Activated CD8-positive, alpha-beta memory T cell treated with anti-CD3 and anti-CD28 coated beads for 4 hours (primary cell): ENCODE measurements around the gene NOS3.
"Not testable (repeated sequence)": the region's sequence is repeated elsewhere in the genome, so short reads cannot be mapped to it uniquely, and the experiment has no call there.

Experiments
- DNase-seq, 2 donors: peaks; one replicate each; pipeline ENCODE4 v3.0.0-alpha.2; 2020; ENCODE audit warnings: low read depth in 2 of 2

Gene NOS3

GRCh38 chr7:151000897-151001495, 10.2 kb downstream of the NOS3 start:
- DNase-seq: no peak

GRCh38 chr7:151001546-151001945, 10.7 kb downstream of the NOS3 start:
- DNase-seq: no peak

GRCh38 chr7:151003572-151003971, 12.8 kb downstream of the NOS3 start:
- DNase-seq: no peak

GRCh38 chr7:151005566-151005965, 14.7 kb downstream of the NOS3 start:
- DNase-seq: no peak

- no peak for DNase-seq
Measured at GRCh38 chr7:151006590-151007300, 15.9 kb downstream of the NOS3 start.

GRCh38 chr7:151007469-151007898, 16.7 kb downstream of the NOS3 start:
- no peak for DNase-seq

- DNase-seq: no peak
Measured at GRCh38 chr7:151008143-151008510, 17.3 kb downstream of the NOS3 start.

GRCh38 chr7:151008511-151009323, 17.9 kb downstream of the NOS3 start:
- peak; percentile 47 to 51 for DNase-seq

- no peak for DNase-seq
Measured at GRCh38 chr7:151009327-151010036, 18.7 kb downstream of the NOS3 start.

GRCh38 chr7:151010037-151010306, 19.2 kb downstream of the NOS3 start:
- DNase-seq: no peak

- no peak for DNase-seq
Measured at GRCh38 chr7:151010307-151011096, 19.7 kb downstream of the NOS3 start.

GRCh38 chr7:151011097-151011409, 20.2 kb downstream of the NOS3 start:
- DNase-seq: no peak

GRCh38 chr7:151011616-151012015, 20.8 kb downstream of the NOS3 start:
- not testable (repeated sequence) for DNase-seq

- no peak for DNase-seq
Measured at GRCh38 chr7:151012031-151012692, 21.3 kb downstream of the NOS3 start.

- no peak for DNase-seq
Measured at GRCh38 chr7:151012911-151013347, 22.1 kb downstream of the NOS3 start.

GRCh38 chr7:151013356-151013732, 22.5 kb downstream of the NOS3 start:
- DNase-seq: no peak

- peak; percentile 53 to 74 for DNase-seq
Measured at GRCh38 chr7:151013733-151014497, 23.1 kb downstream of the NOS3 start.

- DNase-seq: no peak
Measured at GRCh38 chr7:151014950-151015349, 24.1 kb downstream of the NOS3 start.

GRCh38 chr7:151015967-151016366, 25.1 kb downstream of the NOS3 start:
- no peak for DNase-seq

GRCh38 chr7:151016505-151016904, 25.7 kb downstream of the NOS3 start:
- DNase-seq: no peak
